Fibroblast of pulmonary artery (primary cell): Measurements from ENCODE around the gene TJP2.

Source experiments
- DNase-seq: peaks from one replicate; pipeline ENCODE4 v3.0.0-alpha.2; 2010; ENCODE audit warnings: low read depth
- H3K4me3 ChIP-seq: replicated peaks from 2 replicates; pipeline ENCODE4 v1.5.1; 2011; ENCODE audit warnings: low read depth, mild to moderate bottlenecking, control low read depth, low read length, moderate library complexity
- TF ChIP-seq, protein P1 (sequence below): IDR thresholded peaks from 2 replicates; pipeline ENCODE4 v1.5.1; 2011; ENCODE audit warnings: mild to moderate bottlenecking, control low read depth, low read length, inconsistent platforms; ENCODE audit errors: missing control alignments

The TJP2 gene

DNA sequence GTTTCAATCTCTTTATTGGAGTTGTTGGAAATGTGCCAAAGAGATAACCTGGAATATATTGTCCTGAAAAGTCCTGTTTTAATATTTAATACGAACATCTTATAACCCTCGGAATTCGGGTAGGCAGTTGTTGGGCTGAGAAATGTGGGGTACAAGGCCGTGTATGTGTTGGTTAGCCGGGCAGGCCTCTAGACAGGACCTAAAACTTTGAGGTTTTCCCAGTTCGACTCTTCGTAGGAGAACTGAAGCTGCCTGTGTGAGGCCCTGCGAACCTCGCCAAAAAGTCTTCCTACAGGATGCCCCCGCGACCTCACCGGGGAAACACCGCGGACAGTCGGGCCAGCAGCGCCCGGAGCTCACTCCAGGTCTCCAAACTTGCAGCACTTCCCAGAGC lies 583 bp upstream of the TJP2 start:
- TF ChIP-seq, protein P1, sequence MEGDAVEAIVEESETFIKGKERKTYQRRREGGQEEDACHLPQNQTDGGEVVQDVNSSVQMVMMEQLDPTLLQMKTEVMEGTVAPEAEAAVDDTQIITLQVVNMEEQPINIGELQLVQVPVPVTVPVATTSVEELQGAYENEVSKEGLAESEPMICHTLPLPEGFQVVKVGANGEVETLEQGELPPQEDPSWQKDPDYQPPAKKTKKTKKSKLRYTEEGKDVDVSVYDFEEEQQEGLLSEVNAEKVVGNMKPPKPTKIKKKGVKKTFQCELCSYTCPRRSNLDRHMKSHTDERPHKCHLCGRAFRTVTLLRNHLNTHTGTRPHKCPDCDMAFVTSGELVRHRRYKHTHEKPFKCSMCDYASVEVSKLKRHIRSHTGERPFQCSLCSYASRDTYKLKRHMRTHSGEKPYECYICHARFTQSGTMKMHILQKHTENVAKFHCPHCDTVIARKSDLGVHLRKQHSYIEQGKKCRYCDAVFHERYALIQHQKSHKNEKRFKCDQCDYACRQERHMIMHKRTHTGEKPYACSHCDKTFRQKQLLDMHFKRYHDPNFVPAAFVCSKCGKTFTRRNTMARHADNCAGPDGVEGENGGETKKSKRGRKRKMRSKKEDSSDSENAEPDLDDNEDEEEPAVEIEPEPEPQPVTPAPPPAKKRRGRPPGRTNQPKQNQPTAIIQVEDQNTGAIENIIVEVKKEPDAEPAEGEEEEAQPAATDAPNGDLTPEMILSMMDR = no peak
- peak; percentile 83 for DNase-seq
- peak overlapping the region; percentile 84 for H3K4me3 ChIP-seq

DNA sequence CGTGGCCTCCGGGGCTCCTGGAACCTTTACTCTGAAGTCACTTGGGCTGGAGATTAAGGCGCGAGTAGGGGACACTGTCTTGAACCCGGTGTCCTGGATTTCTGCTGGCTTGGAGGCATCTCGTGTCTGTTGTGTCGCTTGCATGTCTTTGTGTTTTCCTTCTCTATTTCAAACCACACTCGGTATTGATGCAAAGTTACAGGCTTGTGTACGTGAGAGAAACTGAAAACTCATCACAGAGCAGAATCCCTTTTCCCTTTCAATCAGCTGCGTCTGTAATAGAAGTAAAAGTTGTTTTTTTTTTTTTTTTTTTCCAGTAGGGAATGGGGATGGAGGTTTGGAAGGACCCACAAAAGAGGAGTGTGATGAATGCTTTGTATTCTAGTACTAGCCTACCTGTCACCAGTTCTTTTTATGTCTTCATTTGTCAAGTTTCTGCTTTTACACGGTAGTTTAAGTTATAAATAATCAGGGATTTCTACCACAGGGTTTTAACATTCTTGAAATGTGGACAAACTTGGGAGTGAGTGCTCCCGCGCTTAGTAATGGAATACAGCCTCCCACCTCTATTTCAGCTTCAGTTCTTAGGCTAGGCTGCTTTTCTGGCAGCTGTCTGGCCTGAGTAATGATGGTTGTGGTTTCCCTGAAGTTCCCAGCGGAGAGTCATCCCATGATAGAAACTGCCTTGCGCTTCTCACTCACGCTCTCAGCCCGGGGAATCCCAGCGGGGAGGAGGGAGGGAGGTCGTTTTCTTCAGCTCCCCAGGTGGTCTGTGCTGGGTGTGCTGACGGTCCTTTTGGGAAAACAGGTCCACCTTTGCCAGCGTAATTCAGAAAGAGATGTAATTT lies 763 bp downstream of the TJP2 start:
- TF ChIP-seq, protein P1 = no peak
- H3K4me3 ChIP-seq = peak overlapping the region; percentile 84

DNA sequence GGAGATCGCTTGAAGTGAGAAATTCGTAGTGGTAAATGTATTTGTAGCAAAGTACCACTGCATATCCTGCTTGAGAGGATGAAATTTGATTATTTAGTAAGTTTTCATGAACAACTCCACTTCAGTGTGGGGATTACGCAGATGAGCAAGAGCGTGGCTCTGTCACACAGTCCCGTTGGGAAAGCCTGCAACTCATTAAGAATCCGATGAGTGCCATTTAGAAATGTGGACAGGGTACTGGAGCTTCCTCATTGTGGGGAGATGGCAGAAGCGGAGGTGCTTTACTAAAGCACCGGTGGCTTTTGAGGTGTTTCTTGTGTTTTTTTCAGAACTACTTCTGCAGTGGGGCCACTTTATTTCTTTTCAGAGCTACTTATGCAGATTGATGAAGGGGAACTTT lies 1.4 kb downstream of the TJP2 start:
- H3K4me3 ChIP-seq = peak overlapping the region; percentile 84
- TF ChIP-seq, protein P1 = no peak
- no peak for DNase-seq

More for the DNA sequence above, 763 bp downstream of the TJP2 start:
- DNase-seq = peak; percentile 96

DNA sequence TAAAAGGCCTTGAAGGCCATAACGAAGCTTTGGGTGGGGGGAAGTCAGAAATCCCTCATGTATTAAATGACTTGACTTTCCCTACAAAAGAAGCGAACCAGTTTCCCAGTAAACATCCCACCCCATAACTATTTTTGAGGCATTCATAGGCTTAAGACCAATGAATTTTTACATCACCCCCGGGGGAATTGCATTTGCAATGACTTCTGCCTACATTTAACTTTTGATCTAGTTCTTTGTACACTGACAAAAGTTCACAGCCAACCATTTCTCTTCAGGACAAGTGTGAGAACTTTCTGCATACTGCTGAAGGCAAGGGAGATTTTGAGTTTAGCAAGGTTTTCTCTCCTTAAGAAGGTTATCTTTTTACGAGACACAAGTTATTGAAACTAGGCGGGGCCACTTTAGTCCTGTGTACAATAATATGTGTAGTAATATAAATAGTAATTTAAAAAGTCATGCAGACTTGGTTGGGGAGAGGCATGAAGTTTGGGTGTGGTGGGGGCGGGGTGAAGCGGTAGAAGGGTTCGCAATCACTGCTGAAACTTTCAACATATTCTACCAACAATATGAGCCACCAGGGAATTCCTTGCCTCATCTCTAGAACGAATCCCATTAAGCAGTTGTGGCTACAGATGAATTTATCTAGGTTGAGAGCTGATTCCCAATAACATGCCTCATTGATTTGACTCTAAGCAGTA lies 2.5 kb downstream of the TJP2 start:
- TF ChIP-seq, protein P1 = no peak
- DNase-seq = no peak
- no peak overlapping the region for H3K4me3 ChIP-seq

DNA sequence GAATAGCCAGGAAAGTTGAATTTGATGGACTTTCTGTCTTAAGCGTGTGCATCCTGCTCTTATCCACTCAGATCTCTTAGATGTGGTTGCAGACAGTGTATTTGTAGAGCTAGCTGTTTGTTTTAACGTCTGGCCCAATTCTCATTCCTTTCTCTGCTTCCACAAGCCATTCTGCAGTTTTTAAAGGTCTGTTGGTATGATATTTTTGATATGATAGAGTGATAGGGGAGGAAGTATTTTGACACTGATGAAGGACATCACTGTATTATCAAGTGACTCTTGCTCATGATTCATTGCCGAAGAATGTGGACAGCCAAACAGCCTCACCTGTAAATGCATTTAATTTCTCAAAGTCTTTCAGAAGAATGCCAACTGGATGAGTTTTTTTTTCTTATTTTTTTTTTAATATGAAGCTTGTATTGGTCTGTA lies 4.5 kb downstream of the TJP2 start:
- DNase-seq = no peak
- TF ChIP-seq, protein P1 = no peak
- H3K4me3 ChIP-seq = no peak overlapping the region

DNA sequence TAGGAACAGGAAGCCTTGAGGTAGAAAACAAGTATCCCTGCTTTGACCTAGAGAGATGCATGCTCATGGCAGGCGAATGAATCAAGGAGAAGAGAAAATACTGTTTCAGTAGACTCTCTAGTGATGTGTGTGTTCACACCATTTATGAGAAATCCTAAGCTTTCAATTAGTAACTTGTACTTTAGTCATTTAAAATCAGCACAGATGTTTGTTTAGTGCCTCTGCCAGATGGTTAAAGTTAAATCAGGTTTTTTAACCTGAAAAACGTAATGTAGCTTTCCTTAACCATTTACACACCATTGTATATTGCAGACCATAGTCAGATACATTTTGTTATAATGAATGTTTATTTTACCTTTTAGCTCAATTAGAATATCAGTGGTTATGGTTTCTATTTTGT lies 5.0 kb downstream of the TJP2 start:
- no peak overlapping the region for H3K4me3 ChIP-seq
- no peak for DNase-seq
- TF ChIP-seq, protein P1 = no peak
